ENCODE data around the gene ACP7. TPM values are rescaled to one million over a fixed set of nuclear protein-coding genes. Genes with fewer than 3 reads are reported as not detected.

The ACP7 gene
- total RNA-seq, 1 experiment from 2014 or later = 0.15 TPM

GRCh38 chr19:39125199-39125553 is 41.0 kb downstream of the ACP7 start:
- no peak for DNase-seq
- peak overlapping the region; percentile 95 to 98 for H3K4me3 Mint-ChIP-seq
- Histone ChIP-seq H3K9me3 (ENCODE audit: control insufficient read depth, low read depth, low read length) (no peaks in the 10 kb centered on the region), H3K79me1 (ENCODE audit: insufficient read depth, low read depth, low read length, poor library complexity, severe bottlenecking) (peaks cover 5% of the 10 kb centered on the region), H2BK5ac (ENCODE audit: insufficient read length, low read length) (no peak overlapping the region), H3K27ac (ENCODE audit: insufficient read length, low read depth, low read length) (no peak overlapping the region), H3K4ac (ENCODE audit: low read depth, low read length) (no peak overlapping the region), H3K4me2 (ENCODE audit: insufficient read depth, insufficient read length, low read length) (no peak overlapping the region), H3K4me1 (ENCODE audit: insufficient read depth, low read length) (peaks cover 3% of the 10 kb centered on the region; the same call in 1 of the 2 replicates), H3K23me2 (ENCODE audit: insufficient read length, low read depth, low read length, poor library complexity, severe bottlenecking) (peaks cover 9% of the 10 kb centered on the region), H2BK20ac (ENCODE audit: low read depth, low read length, poor library complexity, severe bottlenecking) (no peak overlapping the region), H3K14ac (ENCODE audit: insufficient read depth, low read length) (no peak overlapping the region), H4K91ac (ENCODE audit: insufficient read length, low read depth, low read length) (no peak overlapping the region), H3K9ac (ENCODE audit: extremely low read depth, insufficient read length, low read length) (no peak overlapping the region), H4K5ac (ENCODE audit: insufficient read length, low read depth, low read length) (no peak overlapping the region), H2AK5ac (ENCODE audit: insufficient read length, low read length) (no peak overlapping the region), H2BK120ac (ENCODE audit: low read depth, low read length, poor library complexity, severe bottlenecking) (no peak overlapping the region), H2AFZ (ENCODE audit: low read length) (no peak overlapping the region), H2BK12ac (ENCODE audit: insufficient read length, low read depth, low read length) (no peak overlapping the region), H3K18ac (ENCODE audit: insufficient read length, low read depth, low read length) (no peak overlapping the region), H2BK15ac (ENCODE audit: low read depth, low read length) (no peak overlapping the region), H4K8ac (replicated peaks; ENCODE audit: insufficient read length, low read depth, low read length) (no peak overlapping the region), H3T11ph (ENCODE audit: low read length) (no peak overlapping the region), H3K56ac (ENCODE audit: insufficient read length, low read depth, low read length) (no peak overlapping the region), H4K20me1 (ENCODE audit: control insufficient read depth, insufficient read depth, insufficient read length) (peaks cover 3% of the 10 kb centered on the region), H3K79me2 (ENCODE audit: insufficient read depth, low read length) (peaks cover 26% of the 10 kb centered on the region; the same call in 1 of the 2 replicates), H3K27me3 (ENCODE audit: insufficient read depth, low read length) (no peaks in the 10 kb centered on the region), H3K23ac (ENCODE audit: insufficient read length, low read depth, low read length) (no peak overlapping the region)
- H3K4me1 Mint-ChIP-seq = peaks cover 29 to 43% of the 10 kb centered on the region in 2 experiments
- peaks cover 3% of the 10 kb centered on the region; the same call in 1 of the 2 replicates for H3K27me3 Mint-ChIP-seq (ENCODE audit: low read depth)
- H3K9me3 Mint-ChIP-seq = no peaks in the 10 kb centered on the region
- peak overlapping the region; percentile 71 to 80 (median 77); a peak in 4 of 7 replicates for H3K27ac Mint-ChIP-seq
- H3K36me3 Mint-ChIP-seq (ENCODE audit: insufficient read depth in 1 of 3, low read depth in 3 of 3) = no peaks in the 10 kb centered on the region; a peak in 3 of 7 replicates
- no peak for TF ChIP-seq CTCF (conservative IDR thresholded peaks at IDR 0.05)
- no CpG with 5 or more reads among the region's 7 CpGs for WGBS (ENCODE audit: extremely low coverage, insufficient read length, low lambda C conversion rate)

All from H9 (cell line).